ENCODE measurements around the gene CFAP74. TPM values are rescaled to one million over a fixed set of nuclear protein-coding genes. Genes with fewer than 3 reads are reported as not detected.

CFAP74 gene
- total RNA-seq, 2 donors from 2014 or later: not detected

- Histone ChIP-seq H3K36me3 (no peaks in the 10 kb centered on the region), H3K27ac (no peak overlapping the region), H3K27me3 (no peaks in the 10 kb centered on the region), H3K4me3 (no peak overlapping the region), H3K4me1 (peaks cover 0 to 19% of the 10 kb centered on the region in 2 donors), H3K9me3 (no peaks in the 10 kb centered on the region)
- no peak for DNase-seq (ENCODE audit: low spot score)
- TF ChIP-seq, protein P1, sequence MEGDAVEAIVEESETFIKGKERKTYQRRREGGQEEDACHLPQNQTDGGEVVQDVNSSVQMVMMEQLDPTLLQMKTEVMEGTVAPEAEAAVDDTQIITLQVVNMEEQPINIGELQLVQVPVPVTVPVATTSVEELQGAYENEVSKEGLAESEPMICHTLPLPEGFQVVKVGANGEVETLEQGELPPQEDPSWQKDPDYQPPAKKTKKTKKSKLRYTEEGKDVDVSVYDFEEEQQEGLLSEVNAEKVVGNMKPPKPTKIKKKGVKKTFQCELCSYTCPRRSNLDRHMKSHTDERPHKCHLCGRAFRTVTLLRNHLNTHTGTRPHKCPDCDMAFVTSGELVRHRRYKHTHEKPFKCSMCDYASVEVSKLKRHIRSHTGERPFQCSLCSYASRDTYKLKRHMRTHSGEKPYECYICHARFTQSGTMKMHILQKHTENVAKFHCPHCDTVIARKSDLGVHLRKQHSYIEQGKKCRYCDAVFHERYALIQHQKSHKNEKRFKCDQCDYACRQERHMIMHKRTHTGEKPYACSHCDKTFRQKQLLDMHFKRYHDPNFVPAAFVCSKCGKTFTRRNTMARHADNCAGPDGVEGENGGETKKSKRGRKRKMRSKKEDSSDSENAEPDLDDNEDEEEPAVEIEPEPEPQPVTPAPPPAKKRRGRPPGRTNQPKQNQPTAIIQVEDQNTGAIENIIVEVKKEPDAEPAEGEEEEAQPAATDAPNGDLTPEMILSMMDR (IDR thresholded peaks at IDR 0.05): no peak
Measured at GRCh38 chr1:1924849-1925248, 78.7 kb downstream of the CFAP74 start.

DNA sequence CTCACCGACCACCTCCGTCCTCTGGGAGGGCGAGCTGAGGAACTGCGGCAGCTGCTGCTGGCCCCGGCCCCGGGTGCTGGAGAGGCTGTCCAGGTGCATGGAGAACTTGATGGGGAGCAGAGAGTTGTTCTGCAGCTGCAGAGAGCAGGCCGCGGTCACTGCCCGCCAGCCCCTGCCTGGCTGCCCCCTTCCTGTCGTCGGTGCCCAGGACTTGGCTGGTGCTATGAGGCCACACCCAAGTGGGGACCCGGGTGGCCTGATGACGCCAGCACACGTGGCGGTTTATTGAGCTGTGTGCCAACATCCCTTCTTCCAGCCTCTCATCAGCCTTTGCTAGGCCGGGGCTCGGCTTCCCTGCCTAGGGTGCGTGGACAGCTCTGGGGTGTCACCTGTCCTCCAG lies 79.2 kb downstream of the CFAP74 start:
- Histone ChIP-seq H3K36me3 (no peaks in the 10 kb centered on the region), H3K4me1 (peaks cover 0 to 23% of the 10 kb centered on the region in 2 donors), H3K9me3 (no peaks in the 10 kb centered on the region), H3K27me3 (no peaks in the 10 kb centered on the region), H3K27ac (no peak overlapping the region), H3K4me3 (no peak overlapping the region)
- DNase-seq (ENCODE audit: low spot score): no peak
- TF ChIP-seq, protein P1 (IDR thresholded peaks at IDR 0.05): no peak

GRCh38 chr1:1922956-1923833 lies 80.4 kb downstream of the CFAP74 start:
- H3K27ac ChIP-seq: no peak overlapping the region
- no peak for DNase-seq (ENCODE audit: low spot score)

DNA sequence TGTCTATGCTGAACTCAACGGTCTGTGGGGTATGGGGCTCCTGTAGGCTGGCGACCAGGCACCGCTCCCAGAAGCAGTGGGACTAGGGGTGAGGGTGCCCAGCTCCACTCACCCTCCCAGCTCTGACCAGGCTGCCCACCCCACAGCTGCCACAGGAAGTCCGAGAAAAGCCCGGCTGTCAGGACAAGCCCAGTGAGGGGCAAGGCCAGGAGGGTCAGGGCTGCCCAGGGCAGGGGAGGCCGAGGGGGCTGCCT lies 81.0 kb downstream of the CFAP74 start:
- H3K27me3 ChIP-seq: no peaks in the 10 kb centered on the region

More at GRCh38 chr1:1922956-1923833, 80.4 kb downstream of the CFAP74 start:
- TF ChIP-seq, protein P1 (IDR thresholded peaks at IDR 0.05): no peak
- no peaks in the 10 kb centered on the region for H3K36me3 ChIP-seq
- H3K9me3 ChIP-seq: no peaks in the 10 kb centered on the region
- no peak overlapping the region for H3K4me3 ChIP-seq
- no peaks in the 10 kb centered on the region for H3K27me3 ChIP-seq
- H3K4me1 ChIP-seq: peaks cover 0 to 25% of the 10 kb centered on the region in 2 donors

DNA sequence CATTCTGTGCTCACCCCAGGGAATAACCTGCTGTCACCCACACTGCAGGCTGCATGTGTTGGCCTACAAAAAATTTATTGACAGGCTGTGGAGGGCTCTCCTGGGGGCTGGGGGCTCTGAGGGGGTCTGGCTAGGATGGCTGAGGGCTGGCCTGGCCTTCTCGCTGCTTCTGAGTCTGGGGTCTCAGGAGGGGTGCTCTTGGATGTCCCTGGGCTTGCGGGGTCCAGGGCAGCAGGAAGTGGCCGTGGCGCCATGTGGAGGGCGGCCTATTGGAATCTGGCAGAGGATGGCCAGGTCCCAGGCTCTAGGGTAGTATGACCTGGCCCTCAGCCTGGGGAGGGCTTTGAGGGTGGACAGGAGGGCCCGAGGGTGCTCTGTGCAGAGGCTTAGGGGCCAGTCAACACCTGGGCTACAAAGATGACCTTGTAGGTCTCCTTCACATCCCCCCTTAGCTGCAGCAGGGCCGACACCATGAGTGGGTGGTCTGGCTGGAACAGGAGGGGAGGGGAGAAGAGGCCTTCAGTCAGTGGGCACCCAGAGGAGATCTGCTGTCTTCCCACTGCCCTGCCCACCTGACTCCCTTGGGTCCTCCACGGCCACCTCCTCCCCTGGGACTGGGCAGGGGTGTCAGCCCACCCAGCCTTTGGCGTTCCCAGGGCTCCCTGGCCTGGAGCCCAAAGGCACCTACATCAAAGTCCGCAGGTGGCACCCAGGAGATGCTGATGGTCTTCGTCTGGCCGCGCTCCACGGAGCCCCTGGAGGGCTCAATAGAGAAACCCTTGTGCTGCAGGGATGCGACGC lies 81.5 kb downstream of the CFAP74 start:
- Histone ChIP-seq H3K27me3 (no peaks in the 10 kb centered on the region), H3K27ac (no peak overlapping the region), H3K9me3 (no peaks in the 10 kb centered on the region), H3K4me1 (peaks cover 0 to 17% of the 10 kb centered on the region in 2 donors), H3K4me3 (no peak overlapping the region), H3K36me3 (no peaks in the 10 kb centered on the region)
- TF ChIP-seq, protein P1 (IDR thresholded peaks at IDR 0.05): no peak
- no peak for DNase-seq (ENCODE audit: low spot score)

More for the DNA sequence above, 81.0 kb downstream of the CFAP74 start:
- Histone ChIP-seq H3K36me3 (no peaks in the 10 kb centered on the region), H3K4me3 (no peak overlapping the region), H3K27ac (no peak overlapping the region), H3K9me3 (no peaks in the 10 kb centered on the region), H3K4me1 (peaks cover 0 to 22% of the 10 kb centered on the region in 2 donors)
- no peak for DNase-seq (ENCODE audit: low spot score)
- TF ChIP-seq, protein P1 (IDR thresholded peaks at IDR 0.05): no peak

Measured in right atrium auricular region (tissue), 2 donors.